HG02678 (cell line): ENCODE results near the gene CALML4.
"Not testable (repeated sequence)": the region's sequence is repeated elsewhere in the genome, so short reads cannot be mapped to it uniquely, and the experiment has no call there.

Experiments used
- ATAC-seq: cut with Tn5 transposase; IDR thresholded peaks from one replicate; pipeline ENCODE4 v1.9.1; 2021; ENCODE audit warnings: mild to moderate bottlenecking, moderate library complexity; ENCODE audit not compliant: unreplicated experiment

CALML4 gene

DNA sequence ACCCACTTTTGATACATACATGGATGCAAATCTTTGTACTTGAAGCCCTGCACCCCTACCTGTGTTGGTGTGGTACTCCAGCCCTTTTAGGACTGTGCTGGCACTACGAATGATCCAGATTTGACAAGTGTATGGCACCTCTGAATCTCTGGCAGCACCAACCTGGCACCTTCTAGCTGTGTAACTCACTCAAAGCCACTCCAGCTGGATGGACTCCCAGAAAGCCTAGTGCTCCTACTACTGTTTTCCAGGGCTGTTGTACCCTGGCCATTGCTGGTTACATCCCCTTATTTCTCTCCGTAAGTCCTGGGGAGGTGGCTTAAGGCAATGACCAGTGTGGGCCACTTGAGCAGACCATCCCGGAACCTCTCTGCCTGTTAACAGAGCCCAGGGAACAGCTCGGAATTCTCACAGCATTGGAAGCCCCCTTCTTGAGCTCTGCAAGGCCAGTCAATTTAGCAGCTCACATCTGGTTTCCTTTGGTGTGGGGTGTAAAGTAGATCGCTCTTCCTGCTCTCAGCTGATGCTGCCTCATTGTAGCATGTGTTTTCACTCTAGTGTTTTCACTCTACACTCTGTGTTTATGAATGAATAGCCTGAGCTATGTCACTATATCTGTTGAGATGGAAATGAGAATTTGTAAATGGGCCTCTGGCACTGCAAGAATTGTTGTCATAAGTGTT is 12.2 kb downstream of the CALML4 start:
- no peak for ATAC-seq

DNA sequence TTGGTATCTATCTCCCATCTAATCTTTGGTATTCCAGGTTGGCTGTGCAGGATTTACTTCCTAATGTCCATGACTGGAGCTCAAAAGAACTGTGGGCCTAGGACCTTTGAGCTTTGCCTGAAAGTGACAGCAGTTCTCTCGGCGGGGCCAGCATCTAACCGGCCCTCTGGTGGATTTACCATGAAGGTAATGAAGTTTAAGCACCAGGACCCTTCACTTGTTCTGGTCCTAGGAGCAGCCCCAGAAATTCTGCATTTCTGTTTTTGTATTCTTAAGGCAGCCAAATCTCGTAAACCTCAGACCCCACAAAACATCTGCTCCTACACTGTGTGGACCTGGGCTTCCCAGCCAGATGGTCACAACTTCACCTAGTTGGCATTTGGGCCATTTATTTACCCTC is 13.0 kb downstream of the CALML4 start:
- no peak for ATAC-seq

DNA sequence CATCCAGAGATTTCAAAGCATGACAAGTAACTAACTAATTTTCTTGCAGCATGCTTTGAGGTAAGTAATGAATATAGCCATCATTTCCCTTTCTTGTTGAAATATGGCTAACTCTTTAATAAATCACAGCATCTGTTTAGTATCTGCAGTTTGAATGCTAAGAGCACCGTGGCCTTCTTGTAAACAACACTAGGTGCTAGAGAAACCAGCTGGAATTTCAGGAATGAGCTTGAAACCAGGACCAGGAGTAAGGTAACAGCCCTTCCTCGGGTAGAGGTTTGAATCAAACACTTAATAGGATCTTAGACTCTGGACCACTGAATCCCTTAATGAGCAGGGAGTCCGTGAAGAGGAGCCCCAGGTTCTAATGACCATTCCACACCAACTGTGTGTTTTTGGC is 13.6 kb downstream of the CALML4 start:
- ATAC-seq, result no peak

DNA sequence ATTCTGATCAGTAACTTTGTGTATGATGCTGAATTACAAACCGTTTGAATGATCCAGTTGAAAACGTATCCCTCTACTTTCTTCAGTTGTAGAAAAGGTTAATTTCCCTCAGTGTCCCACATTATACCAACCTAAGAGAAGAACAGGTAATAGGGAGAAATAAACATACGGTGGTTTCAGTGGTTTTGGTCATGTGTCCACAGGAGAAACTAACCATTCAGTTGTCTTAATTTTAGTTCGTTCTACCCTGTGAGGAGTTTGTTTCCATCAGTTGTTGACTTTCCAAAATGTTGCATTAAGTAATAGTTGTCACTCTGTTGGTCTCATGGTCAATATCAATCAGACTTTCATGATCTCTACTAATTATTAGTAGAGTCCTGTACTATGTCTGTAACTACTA is 15.1 kb downstream of the CALML4 start:
- no peak for ATAC-seq

DNA sequence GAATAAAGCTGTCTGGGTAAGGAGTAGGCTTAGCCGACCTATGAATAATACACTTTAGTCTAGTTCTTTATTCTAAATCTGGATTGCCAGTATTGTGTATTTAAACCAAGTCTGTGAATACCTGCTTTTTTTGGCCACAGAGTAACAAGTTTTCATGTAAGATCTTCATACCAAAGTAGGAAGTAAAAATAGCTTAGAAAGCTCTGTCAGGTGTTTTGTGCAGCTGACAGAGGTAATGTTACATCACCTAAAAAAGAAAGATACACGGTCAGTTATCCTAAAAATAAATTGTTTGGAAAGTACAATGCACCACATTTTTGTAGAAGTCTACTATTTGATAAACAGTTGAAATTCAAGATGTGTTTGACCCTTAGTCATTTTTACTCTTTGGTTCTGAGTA is 16.5 kb downstream of the CALML4 start:
- no peak for ATAC-seq

DNA sequence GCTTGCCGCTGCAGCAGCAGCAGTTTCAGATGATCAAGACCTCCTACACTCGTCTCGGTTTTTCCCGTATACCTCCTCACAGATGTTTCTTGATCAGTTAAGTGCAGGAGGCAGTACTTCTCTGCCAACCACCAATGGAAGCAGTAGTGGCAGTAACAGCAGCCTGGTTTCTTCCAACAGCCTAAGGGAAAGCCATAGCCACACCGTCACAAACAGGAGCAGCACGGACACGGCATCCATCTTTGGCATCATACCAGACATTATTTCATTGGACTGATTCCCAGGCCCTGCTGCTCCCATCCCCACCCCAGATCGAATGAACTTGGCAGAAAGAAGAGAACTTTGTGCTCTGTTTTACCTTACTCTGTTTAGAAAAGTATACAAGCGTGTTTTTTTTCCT is 17.6 kb downstream of the CALML4 start:
- no peak for ATAC-seq

DNA sequence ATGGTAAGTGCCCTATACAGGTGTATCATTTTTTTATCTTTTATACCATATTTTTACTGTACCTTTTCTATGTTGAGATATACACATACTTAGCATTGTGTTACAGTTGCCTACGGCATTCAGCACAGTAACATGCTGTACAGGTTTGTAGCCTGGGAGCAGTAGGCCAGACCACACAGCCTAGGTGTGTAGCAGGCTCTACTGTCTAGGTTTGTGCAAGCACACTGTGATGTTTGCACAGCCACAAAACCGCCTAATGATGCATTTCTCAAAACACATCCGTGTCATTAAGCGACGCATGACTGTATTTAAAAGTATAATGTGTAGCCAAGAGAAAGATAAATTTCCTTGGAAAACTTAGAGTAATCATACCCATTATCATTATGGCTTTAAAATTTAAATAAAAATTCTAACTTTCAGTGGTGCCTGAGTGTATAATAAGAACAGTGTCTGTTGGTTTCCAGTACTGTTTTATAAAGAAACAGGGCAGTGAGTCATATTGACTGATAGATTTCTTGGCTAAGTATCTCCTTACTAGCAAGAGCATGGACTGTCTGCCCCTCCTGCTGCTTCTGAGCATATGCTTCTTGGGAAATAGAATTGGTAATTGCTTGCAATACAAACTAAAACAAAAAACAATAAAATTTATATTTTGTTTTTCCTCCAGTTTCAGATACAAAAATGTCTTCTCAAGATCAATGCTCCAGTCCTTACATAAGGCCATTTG is 18.3 kb downstream of the CALML4 start:
- ATAC-seq, result no peak

DNA sequence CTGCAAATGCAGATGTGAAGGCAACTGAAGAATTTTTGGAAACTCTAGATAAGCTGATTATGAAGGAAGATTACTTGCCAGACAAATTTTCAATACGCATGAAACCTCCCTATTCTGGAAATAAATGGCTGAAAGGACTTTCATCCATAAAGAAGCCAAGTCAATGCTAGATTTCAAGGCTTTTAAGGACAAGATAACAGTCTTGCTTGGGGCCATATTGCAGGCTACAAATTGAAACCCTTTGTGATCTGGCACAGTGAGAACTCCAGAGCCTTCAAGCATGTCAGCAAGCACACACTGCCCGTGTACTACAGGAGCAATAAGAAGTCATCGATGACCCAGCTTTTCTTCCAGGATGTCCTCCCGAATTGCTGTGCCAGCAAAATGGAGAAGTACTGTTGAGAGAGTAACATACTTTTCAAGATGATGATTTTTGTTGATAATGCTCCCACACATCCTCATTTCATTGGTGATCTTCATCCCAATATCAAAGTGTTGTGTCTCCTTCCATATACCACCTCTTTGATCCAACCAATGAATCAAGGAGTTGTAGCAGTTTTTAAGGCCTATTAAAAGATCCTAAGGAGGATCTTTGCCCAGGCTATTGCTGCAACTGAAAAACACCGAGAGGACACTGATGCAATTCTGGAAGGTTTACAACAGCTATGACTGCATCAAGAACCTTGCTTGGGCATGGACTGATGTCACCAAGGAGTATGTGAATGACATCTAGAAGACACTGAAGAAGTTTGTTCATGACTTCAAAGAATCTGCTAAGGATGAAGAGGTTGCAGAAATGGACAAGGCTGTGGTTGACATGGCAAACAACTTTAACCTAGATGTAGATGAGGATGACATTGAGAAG is 20.3 kb downstream of the CALML4 start:
- ATAC-seq, result no peak

DNA sequence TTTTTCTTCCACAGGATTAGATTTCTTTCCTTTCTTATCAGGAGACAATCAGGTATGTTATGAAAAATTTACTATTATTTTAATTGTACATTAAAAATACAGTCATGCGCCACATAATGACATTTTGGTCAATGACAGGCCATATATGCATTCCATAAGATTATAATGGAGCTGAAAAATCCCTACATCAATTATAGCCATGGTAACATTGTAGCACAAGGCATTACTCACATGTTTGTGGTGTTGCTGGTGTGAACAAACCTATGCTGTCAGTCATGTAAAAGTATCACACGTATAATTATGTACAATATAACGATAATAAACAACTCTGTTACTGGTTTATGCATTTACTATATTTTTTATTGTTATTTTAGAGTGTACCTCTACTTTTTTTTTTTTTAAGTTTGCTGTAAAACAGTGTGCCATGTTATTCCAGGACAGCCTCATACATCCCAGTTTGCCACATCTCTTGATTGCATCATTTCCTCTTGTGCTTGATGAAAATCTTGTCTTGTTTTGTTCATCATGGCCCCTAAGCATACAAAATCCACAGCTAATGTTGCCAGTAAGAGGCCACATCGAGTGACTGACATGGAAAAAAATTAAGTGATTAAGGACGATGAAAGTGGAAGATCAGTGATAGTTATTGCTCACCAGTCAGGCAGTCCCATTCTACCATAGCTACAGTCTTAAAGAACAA is 21.4 kb downstream of the CALML4 start:
- ATAC-seq, result no peak

DNA sequence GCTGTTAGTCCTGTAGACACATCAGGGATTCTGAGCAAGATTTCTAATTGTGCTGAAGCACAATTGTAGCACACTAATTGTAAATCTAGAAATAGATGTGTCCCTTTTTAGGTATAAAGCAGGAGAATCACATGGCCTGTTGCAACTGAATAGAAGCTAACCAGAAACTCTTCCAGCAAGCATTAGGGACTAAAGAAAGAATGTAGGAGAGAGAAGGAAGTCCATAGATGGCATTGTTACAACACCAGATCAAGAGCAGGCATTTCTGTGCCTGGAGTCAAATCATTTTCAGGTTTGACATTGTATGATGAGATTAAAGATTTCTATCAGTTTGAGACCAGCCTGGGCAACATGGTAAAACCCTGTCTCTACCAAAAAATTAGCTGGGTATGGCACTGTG is 27.4 kb downstream of the CALML4 start:
- ATAC-seq, result no peak

DNA sequence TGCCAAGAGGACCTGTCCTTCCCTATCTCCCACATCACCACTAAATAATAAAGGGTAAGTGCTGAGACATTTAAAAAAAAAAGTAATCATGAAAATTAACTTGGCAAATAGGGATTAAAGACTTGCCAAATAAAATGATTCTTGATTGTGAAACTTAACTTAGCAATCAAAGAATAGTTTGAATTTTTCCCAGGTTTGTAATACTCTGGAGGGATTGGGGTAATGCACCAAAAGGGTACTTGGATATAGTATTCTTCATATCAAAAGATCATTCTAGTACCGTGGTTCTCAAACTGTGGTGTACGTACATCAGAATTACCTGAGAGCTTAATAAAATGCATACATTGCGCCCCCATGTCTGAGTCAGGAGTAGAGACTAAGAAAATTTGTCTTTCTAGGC is 28.5 kb downstream of the CALML4 start:
- no peak for ATAC-seq

DNA sequence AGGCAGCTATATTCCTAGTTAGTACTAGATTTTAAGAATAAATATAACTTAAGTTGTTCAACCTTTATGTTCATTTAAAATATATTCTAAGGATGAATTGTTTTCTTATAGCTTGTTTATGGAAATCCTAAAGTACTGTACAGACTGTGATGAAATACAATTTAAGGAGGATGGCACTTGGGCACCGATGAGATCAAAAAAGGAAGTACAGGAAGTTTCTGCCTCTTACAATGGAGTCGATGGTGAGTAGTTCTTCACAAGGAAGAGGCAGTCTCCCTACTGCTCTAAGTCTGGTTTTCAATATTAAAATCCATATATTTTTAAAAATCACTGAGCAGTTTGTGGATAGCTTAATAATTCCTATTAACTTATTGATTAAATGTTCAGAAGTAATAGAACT is 29.6 kb downstream of the CALML4 start:
- no peak for ATAC-seq

DNA sequence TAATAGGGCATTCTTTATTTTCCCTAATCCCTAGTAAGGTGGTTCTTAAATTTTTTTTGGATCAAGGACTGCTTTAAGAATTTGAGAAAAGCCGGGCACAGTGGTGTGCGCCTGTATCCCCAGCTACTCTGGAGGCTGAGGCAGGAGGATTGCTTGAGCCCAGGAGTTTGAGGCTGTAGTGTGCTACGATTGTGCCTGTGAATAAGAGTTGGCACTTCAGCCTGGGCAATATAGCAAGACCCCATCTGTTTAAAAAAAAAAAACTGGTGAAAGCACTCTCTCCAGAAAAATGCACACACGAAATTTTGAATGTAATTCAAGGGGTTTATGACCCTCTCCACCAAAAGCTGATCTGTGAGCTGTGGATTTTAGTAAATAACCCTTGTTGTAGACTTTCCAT is 32.0 kb downstream of the CALML4 start:
- no peak for ATAC-seq

DNA sequence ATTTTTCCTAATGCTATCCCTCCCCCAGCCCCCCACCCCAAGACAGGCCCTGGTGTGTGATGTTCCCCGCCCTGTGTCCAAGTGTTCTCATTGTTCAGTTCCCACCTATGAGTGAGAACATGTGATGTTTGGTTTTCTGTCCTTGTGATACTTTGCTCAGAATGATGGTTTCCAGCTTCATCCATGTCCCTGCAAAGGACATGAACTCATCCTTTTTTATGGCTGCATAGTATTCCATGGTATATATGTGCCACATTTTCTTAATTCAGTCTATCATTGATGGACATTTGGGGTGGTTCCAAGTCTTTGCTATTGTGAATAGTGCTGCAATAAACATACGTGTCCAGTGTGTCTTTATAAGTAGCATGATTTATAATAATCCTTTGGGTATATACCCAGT is 33.1 kb downstream of the CALML4 start:
- not testable (repeated sequence) for ATAC-seq

DNA sequence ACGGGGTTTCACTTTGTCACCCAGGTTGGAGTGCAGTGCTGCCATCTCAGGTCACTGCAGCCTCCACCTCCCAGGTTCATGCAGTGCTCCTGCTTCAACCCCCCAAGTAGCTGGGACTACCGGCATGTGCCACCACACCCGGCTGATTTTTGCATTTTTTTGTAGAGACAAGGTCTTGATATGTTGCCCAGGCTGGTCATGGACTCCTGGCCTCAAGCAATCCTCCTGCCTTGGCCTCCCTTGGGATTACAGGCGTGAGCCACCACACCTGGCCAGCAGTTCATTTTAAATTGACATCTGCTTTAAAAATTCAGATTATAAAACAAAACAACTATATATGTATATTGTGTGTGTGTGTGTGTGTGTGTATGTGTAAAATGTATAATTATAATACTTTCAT is 38.3 kb downstream of the CALML4 start:
- no peak for ATAC-seq

DNA sequence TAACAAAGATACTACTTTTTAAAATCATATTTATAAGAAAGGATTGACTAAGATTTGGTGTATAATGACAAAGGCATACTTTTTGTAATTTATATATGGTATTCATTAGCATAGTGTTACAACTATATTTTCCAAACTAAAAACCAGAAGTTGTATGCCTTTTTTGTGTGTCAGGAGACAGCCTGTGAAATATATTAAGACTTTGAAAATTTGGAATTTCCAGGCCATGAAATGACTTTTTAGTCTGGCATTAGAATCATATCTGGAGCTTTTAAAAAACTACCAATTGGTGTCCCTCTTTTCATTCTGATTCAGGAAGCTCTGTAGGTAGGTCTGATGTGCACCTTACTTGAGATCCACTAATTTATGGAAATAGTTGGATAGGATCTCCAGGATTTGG is 41.9 kb downstream of the CALML4 start:
- no peak for ATAC-seq

DNA sequence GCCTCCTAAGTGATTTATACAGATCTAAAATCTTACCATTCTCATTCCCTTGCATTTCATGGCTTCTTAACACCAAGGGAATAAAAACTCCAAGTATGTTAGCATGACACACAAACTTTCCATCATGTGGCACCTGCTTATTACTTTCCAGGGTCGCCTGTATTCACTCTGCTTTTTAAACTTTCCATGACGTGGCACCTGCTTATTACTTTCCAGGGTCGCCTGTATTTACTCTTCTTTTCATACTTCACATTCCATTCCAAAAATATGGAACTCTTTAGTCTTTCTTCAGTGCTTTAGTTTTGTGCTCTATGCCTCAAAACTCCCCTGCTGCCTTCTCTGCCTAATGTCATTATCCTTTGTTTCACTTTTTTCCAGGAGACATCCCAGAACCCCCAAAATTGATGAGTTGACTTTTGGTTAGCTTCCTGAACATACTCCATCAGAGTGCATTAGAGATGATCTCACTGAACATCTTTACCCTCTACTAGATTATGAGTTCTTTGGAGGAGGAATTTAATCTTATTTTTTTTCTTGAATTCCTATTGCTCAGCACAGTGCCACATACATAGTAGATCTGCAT is 47.0 kb downstream of the CALML4 start:
- ATAC-seq, result no peak

DNA sequence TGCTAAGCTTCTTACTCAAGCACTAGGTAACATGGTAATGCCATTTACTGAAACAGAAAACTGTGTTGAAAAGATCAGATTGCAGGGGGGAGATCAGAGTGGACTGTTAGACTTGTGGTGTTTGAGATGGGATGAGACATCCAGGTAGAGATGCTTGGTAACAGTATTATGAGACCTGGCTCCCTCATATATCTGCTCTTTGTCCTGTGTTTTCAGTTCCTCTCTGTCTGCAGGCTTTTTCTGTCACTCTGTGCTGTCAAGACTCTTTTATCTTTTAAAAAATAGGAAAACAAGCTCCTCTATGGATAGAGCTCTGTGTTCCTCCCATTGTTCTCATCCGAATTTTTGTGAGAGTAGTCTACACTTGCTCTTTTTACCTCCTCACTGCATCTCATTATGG is 48.1 kb downstream of the CALML4 start:
- ATAC-seq, result no peak

DNA sequence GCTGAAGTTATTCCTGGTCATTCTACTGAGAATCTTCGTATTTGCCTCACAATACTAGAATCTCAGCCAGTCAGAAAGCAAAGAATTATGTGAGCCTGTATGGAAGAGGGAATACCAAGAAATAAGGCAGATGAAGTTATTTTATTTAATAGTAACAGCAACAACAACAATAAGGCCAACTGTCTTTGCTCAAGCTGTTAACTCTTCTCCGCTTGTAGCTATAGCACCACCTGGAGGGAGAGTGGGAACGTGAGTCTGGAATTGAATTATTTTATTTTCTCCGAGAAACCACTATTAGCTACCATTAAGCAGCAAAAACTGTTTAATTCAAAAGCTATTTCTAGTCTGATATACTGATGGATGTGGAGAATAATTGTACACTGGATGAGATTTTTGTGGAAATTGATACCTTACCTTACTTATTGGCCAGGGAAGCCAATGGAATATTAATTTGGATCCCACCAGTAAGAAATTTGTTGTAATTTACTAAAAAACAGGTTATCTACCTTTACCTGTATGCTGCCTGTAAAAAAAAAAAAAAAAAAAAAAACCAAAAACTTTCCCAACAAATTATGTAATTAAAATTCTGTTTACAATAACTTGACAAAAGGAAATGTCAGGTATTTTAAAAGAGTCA is 50.1 kb downstream of the CALML4 start:
- no peak for ATAC-seq

DNA sequence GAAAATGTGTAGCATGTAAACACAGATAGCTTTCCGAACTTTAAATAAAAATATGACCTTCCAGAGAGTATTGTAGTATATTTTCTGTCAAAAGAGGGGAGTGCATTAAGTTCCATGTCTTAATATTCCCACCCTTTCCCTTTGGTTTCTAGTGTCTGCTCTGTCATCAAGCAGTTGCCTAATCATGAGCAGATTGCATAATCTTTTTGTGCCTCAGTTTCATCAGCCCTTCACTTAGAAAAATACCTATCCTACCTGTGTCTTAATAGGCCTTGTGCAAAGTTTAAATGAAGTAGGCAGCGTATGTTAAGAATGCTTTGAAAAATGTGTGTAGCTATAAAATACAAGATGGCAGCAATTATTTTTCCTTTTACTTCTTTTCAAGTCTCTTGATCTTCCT is 52.8 kb downstream of the CALML4 start:
- ATAC-seq, result no peak
